ENCODE data around the gene CLIC4. TPM values are rescaled to one million over a fixed set of nuclear protein-coding genes. Genes with fewer than 3 reads are reported as not detected.

Gene CLIC4
- total and polyA plus RNA-seq, 9 of the 15 experiments (the other 6 are each of a cell fraction or from before 2014, with no cell fraction given), result 16.0 to 67.5 (median 38.4) TPM

GRCh38 chr1:24743404-24744211 lies 1.6 kb upstream of the CLIC4 start (continued):
- TF ChIP-seq SAFB (IDR thresholded peaks at IDR 0.05; ENCODE audit: borderline replicate concordance, low read depth, low read length) (no peak), ETS2 (tag; IDR thresholded peaks at IDR 0.05; ENCODE audit: borderline replicate concordance, poor library complexity, severe bottlenecking) (no peak), TFE3 (CRISPR knock-in tag; IDR thresholded peaks at IDR 0.05) (no peak), NFIC (IDR thresholded peaks at IDR 0.05) (no peak), HMG20A (CRISPR knock-in tag; conservative IDR thresholded peaks at IDR 0.05) (no peak), E2F3 (CRISPR knock-in tag; IDR thresholded peaks at IDR 0.05) (no peak), MEF2A (IDR thresholded peaks at IDR 0.05; ENCODE audit: control insufficient read depth, low read depth, low read length) (no peak), ZNF740 (CRISPR knock-in tag; IDR thresholded peaks at IDR 0.05) (no peak), ZNF740 (tag; IDR thresholded peaks at IDR 0.05) (no peak), TCF7 (IDR thresholded peaks at IDR 0.05; ENCODE audit: borderline replicate concordance) (no peak), ZNF77 (CRISPR knock-in tag; IDR thresholded peaks at IDR 0.05) (no peak), TBL1XR1 (IDR thresholded peaks at IDR 0.05; ENCODE audit: low read length in 2 of 2) (no peak), MCM5 (IDR thresholded peaks at IDR 0.05; ENCODE audit: low read depth) (no peak), ZNF24 (IDR thresholded peaks at IDR 0.05) (no peak), GTF3C2 (IDR thresholded peaks at IDR 0.05; ENCODE audit: borderline replicate concordance, extremely low read depth, insufficient read length) (no peak), ARID4B (CRISPR knock-in tag; IDR thresholded peaks at IDR 0.05) (no peak), SMAD3 (CRISPR knock-in tag; conservative IDR thresholded peaks at IDR 0.05) (no peak)

Data from K562 (cell line).